GM12878 (cell line): ENCODE data around the gene FGR. TPM values are rescaled to one million over a fixed set of nuclear protein-coding genes. Genes with fewer than 3 reads are reported as not detected.

Experiments
- ATAC-seq: fragments of 200-7000 bp; cut with Tn5 transposase; 3 replicates; pipeline ENCODE4 v1.9.1; 2020; ENCODE audit warnings: mild to moderate bottlenecking, moderate library complexity
- BruUV-seq: library from RNA; stranded (reverse); fragments of 400-500 nt; replicated peaks from 2 replicates; lab custom pipeline; 2021; lab: Mats Ljungman, UMichigan
- CTCF ChIA-PET: fragments of 300-600 bp; sonication (Branson Sonifier 250); formaldehyde crosslinking; extraction: SDS; loops from one replicate; lab custom pipeline; 2021; ENCODE audit warnings: inconsistent platforms; lab: Yijun Ruan, JAX
- POLR2A ChIA-PET: fragments of 350-600 bp; formaldehyde crosslinking; extraction: SDS; loops from one replicate; lab custom pipeline; 2021; ENCODE audit warnings: inconsistent platforms; lab: Charles Lee
- RAD21 ChIA-PET: fragments of 300-600 bp; sonication (Branson Sonifier 250); formaldehyde crosslinking; loops from one replicate; lab custom pipeline; 2023; ENCODE audit warnings: antibody characterized with exemption; ENCODE audit not compliant: unreplicated experiment; lab: Charles Lee
- SMC1A ChIA-PET: fragments of 300-600 bp; sonication (Branson Sonifier 250); formaldehyde crosslinking; loops from one replicate; lab custom pipeline; 2023; ENCODE audit not compliant: unreplicated experiment, uncharacterized antibody; lab: Charles Lee
- DNase-seq: peaks from one replicate; pipeline ENCODE4 v3.0.0-alpha.2; 2011; ENCODE audit warnings: low read depth, low spot score
- FAIRE-seq: peaks from 3 replicates; lab custom pipeline; 2011; peaks lifted over from hg19 to GRCh38; lab: Jason Lieb, UNC
- H2AFZ ChIP-seq: 2 replicates; pipeline ENCODE4 v1.6.0; 2011; ENCODE audit warnings: low read depth, low read length, control low read depth; ENCODE audit not compliant: control insufficient read depth
- H3K27ac ChIP-seq: 2 replicates; pipeline ENCODE4 v1.5.1; 2011; ENCODE audit warnings: control low read depth; ENCODE audit not compliant: control insufficient read depth, insufficient read depth
- H3K27me3 ChIP-seq, 2 experiments: replicated peaks in 1 of 2; 2 replicates each; pipeline versions ENCODE4 v1.6.0 to v1.6.1; 2011; ENCODE audit warnings: low read length in 1 of 2; ENCODE audit not compliant: control insufficient read depth in 2 of 2, insufficient read depth in 2 of 2
- H3K36me3 ChIP-seq, 2 experiments: 2 replicates each; pipeline ENCODE4 v1.5.1; 2011; ENCODE audit warnings: low read length in 1 of 2; ENCODE audit not compliant: control insufficient read depth in 2 of 2, insufficient read depth in 2 of 2
- H3K4me1 ChIP-seq: 2 replicates; pipeline ENCODE4 v1.6.1; 2011; ENCODE audit warnings: mild to moderate bottlenecking, low read length, moderate library complexity, mixed read lengths; ENCODE audit not compliant: control insufficient read depth, insufficient read depth
- H3K4me2 ChIP-seq: 2 replicates; pipeline ENCODE4 v1.6.0; 2011; ENCODE audit warnings: control low read depth; ENCODE audit not compliant: control insufficient read depth, insufficient read depth
- H3K4me3 ChIP-seq: fragments of 200-600 bp; sonication (generic); 2 replicates; pipeline ENCODE4 v1.5.1; 2016
- H3K79me2 ChIP-seq: 2 replicates; pipeline ENCODE4 v1.6.0; 2011; ENCODE audit warnings: low read length; ENCODE audit not compliant: control insufficient read depth, insufficient read depth
- H3K9ac ChIP-seq: 2 replicates; pipeline ENCODE4 v1.8.0; 2011; ENCODE audit warnings: low read length, control low read depth, mixed read lengths; ENCODE audit not compliant: control insufficient read depth, insufficient read depth
- H3K9me3 ChIP-seq: replicated peaks from 3 replicates; pipeline ENCODE4 v1.5.1; 2011; ENCODE audit warnings: mild to moderate bottlenecking, low read length; ENCODE audit not compliant: control insufficient read depth, insufficient read depth
- H4K20me1 ChIP-seq: 2 replicates; pipeline ENCODE4 v1.6.0; 2011; ENCODE audit not compliant: control insufficient read depth, insufficient read depth
- BACH1 ChIP-seq: fragments of 450-650 bp; IDR thresholded peaks from 2 replicates; pipeline ENCODE4 v1.6.1; 2017; ENCODE audit warnings: mild to moderate bottlenecking, borderline replicate concordance
- BHLHE40 ChIP-seq, 2 experiments: fragments of 450-650 bp in 1 of 2; IDR thresholded peaks; 2 replicates each; pipeline ENCODE4 v1.6.1; 2011 to 2017; ENCODE audit warnings: low read depth in 2 of 2, borderline replicate concordance in 1 of 2, improper control_type of control experiment in 1 of 2, low read length in 1 of 2, mild to moderate bottlenecking in 1 of 2
- DPF2 ChIP-seq: fragments of 450-650 bp; IDR thresholded peaks from 2 replicates; pipeline ENCODE4 v1.6.1; 2017; ENCODE audit warnings: mild to moderate bottlenecking
- GATAD2B ChIP-seq: fragments of 450-650 bp; conservative IDR thresholded peaks from 2 replicates; pipeline ENCODE4 v1.6.1; 2017; ENCODE audit warnings: low read depth, mild to moderate bottlenecking, moderate library complexity
- LARP7 ChIP-seq: fragments of 450-650 bp; IDR thresholded peaks from 2 replicates; pipeline ENCODE4 v1.6.1; 2017; ENCODE audit warnings: mild to moderate bottlenecking
- MEF2B ChIP-seq: fragments of 450-650 bp; IDR thresholded peaks from 2 replicates; pipeline ENCODE4 v1.6.1; 2018; ENCODE audit warnings: mild to moderate bottlenecking, moderate library complexity; ENCODE audit not compliant: partially characterized antibody, poor library complexity, severe bottlenecking
- NKRF ChIP-seq: fragments of 450-650 bp; conservative IDR thresholded peaks from 2 replicates; pipeline ENCODE4 v1.6.1; 2017; ENCODE audit warnings: mild to moderate bottlenecking, moderate library complexity
- POLR2AphosphoS2 ChIP-seq: IDR thresholded peaks from 2 replicates; pipeline ENCODE4 v1.6.1; 2011; ENCODE audit warnings: low read depth, mild to moderate bottlenecking, low read length, improper control_type of control experiment, moderate library complexity
- SMARCA5 ChIP-seq: fragments of 450-650 bp; IDR thresholded peaks from 2 replicates; pipeline ENCODE4 v1.6.1; 2017; ENCODE audit warnings: mild to moderate bottlenecking
- SREBF1 ChIP-seq: IDR thresholded peaks from 2 replicates; pipeline ENCODE4 v1.6.1; 2012; ENCODE audit warnings: mild to moderate bottlenecking, low read length
- TBL1XR1 ChIP-seq: IDR thresholded peaks from 2 replicates; pipeline ENCODE4 v1.6.1; 2012; ENCODE audit warnings: low read depth, low read length, improper control_type of control experiment
- YY1 ChIP-seq: IDR thresholded peaks from 2 replicates; pipeline ENCODE4 v1.6.1; 2011; ENCODE audit warnings: low read depth, mild to moderate bottlenecking, low read length
- ZBTB4 ChIP-seq: fragments of 450-650 bp; formaldehyde crosslinking; IDR thresholded peaks from 2 replicates; pipeline ENCODE4 v1.4.0; 2022; ENCODE audit warnings: mild to moderate bottlenecking, moderate library complexity
- ZNF384 ChIP-seq: IDR thresholded peaks from 2 replicates; pipeline ENCODE4 v1.6.1; 2012; ENCODE audit warnings: low read depth, mild to moderate bottlenecking, low read length, improper control_type of control experiment, borderline replicate concordance
- ZZZ3 ChIP-seq: IDR thresholded peaks from 2 replicates; pipeline ENCODE4 v1.6.1; 2011; ENCODE audit warnings: low read depth; ENCODE audit not compliant: control insufficient read depth, insufficient read length
- WGBS: methylation state at CpG from one replicate; pipeline ENCODE4 v1.1.6; 2016; ENCODE audit warnings: low lambda C conversion rate; ENCODE audit not compliant: insufficient replicate concordance, insufficient coverage; ENCODE audit errors: missing lambda C conversion rate; 5-methylcytosine and 5-hydroxymethylcytosine counted together
- in situ Hi-C: fragments of 300-500 bp; cut with MboI; formaldehyde crosslinking; loops from 9 replicates; pipeline ENCODE4 v1.14.3; 2018; ENCODE audit warnings: mixed read lengths
- intact Hi-C: fragments of 100-400 bp; cut with micrococcal nuclease; formaldehyde crosslinking; loops from one replicate; pipeline ENCODE4 v1.14.2; 2022; ENCODE audit not compliant: unreplicated experiment
- polyA plus RNA-seq, 11 experiments: library from polyadenylated mRNA; depleted of rRNA in 4 of 11; unstranded in 6 of 11; stranded (reverse) in 5 of 11; fragments of >200 nt; fragmentation: Nextera tagmentation in 4 of 11; fragmentation: Illumina TruSeq in 1 of 11; extraction: Ambion mirVana in 4 of 11; extraction: Trizol in 1 of 11; gene quantifications; 1 replicate in 1 of 11; 2 replicates in 10 of 11; pipeline versions ENCODE4 v1.2.1 to v1.2.3, GENCODE V29; 2011 to 2016; ENCODE audit warnings: inconsistent platforms in 2 of 11, missing spikeins in 2 of 11, low read depth in 1 of 11
- total RNA-seq, 4 experiments: library from RNA; depleted of rRNA in 3 of 4; stranded (reverse); fragments of >200 nt in 3 of 4; fragmentation: Illumina TruSeq in 1 of 4; extraction: Trizol in 1 of 4; gene quantifications; 2 replicates each; pipeline versions ENCODE4 v1.2.1 to v1.2.3, GENCODE V29; 2013 to 2021

FGR gene
- total and polyA plus RNA-seq, 10 of the 15 experiments (the other 5 are each of a cell fraction or from before 2014, with no cell fraction given): 10.9 to 193 (median 74.7) TPM

GRCh38 chr1:27603309-27603680 is 31.7 kb downstream of the FGR start:
- Histone ChIP-seq H3K9ac (peak overlapping the region; percentile 58; the same call in 1 of the 2 replicates), H2AFZ (no peak overlapping the region; the same call in 1 of the 2 replicates), H3K27ac (no peak overlapping the region; the same call in 1 of the 2 replicates), H3K9me3 (no peaks in the 10 kb centered on the region), H3K4me2 (peak overlapping the region; percentile 84), H3K4me1 (peaks cover 41% of the 10 kb centered on the region), H4K20me1 (0 out of 2 replicates have a peak, but pooled peaks cover 3% of the 10 kb centered on the region), H3K79me2 (peaks cover 1% of the 10 kb centered on the region), H3K27me3 (no peaks in the 10 kb centered on the region), H3K36me3 (no peaks in the 10 kb centered on the region; a peak in 2 of 4 replicates), H3K4me3 (peak overlapping the region; percentile 83)
- intact Hi-C loops: loop anchor here (10.0 kb wide), 1 partner anchor 118 kb away; no protein-coding TSS in a partner anchor
- ChIA-PET POLR2A (interaction anchor here (0.6 to 2.2 kb wide), 6 partner anchors 47 to 306 kb away, joined by 3 to 9 read pairs (median 4); no protein-coding TSS in a partner anchor), SMC1A (interaction anchor here (0.5 to 9.2 kb wide), 5 partner anchors 47 to 188 kb away, joined by 3 to 248 read pairs (median 47); no protein-coding TSS in a partner anchor), CTCF (interaction anchor here (0.5 to 10.4 kb wide), 13 partner anchors 23 to 304 kb away, joined by 3 to 327 read pairs (median 47); no protein-coding TSS in a partner anchor), RAD21 (interaction anchor here (0.6 to 11.0 kb wide), 17 partner anchors 20 to 307 kb away, joined by 3 to 268 read pairs (median 4); partner anchors contain the start of gene FAM76A)
- FAIRE-seq (no peak), ATAC-seq (peak; percentile 18), DNase-seq (no peak)
- 1% methylated on average over 37 of the region's 43 CpGs for WGBS
- no peak for TF ChIP-seq POLR2AphosphoS2
- no peak for TF ChIP-seq ZBTB4 (CRISPR knock-in tag)
- TF ChIP-seq ZZZ3: no peak
- peak; percentile 28; the same call in 1 of the 2 replicates for TF ChIP-seq DPF2
- 0 out of 2 replicates have a peak, but pooled peaks have one; percentile 20 for TF ChIP-seq SMARCA5
- TF ChIP-seq GATAD2B: peak; percentile 56; the same call in 1 of the 2 replicates
- peak; percentile 70 for TF ChIP-seq NKRF
- TF ChIP-seq BHLHE40 (IDR thresholded peaks at IDR 0.05; ENCODE audit: borderline replicate concordance in 1 of 2, low read depth in 2 of 2, low read length in 1 of 2): no peak
- TF ChIP-seq MEF2B: no peak
- no peak for TF ChIP-seq YY1
- no peak for TF ChIP-seq SREBF1
- TF ChIP-seq ZNF384: no peak
- no peak for TF ChIP-seq TBL1XR1
- TF ChIP-seq LARP7: 0 out of 2 replicates have a peak, but pooled peaks have one; percentile 32
- TF ChIP-seq BACH1: 0 out of 2 replicates have a peak, but pooled peaks have one; percentile 27
- BruUV-seq: no TSS peak
- in situ Hi-C loops: no loop called here
